Measurements from ENCODE around the gene AMACR. TPM values are rescaled to one million over a fixed set of nuclear protein-coding genes. Genes with fewer than 3 reads are reported as not detected.

The AMACR gene
- total and polyA plus RNA-seq, 10 of the 15 experiments (the other 5 are each of a cell fraction or from before 2014, with no cell fraction given) = 2.6 to 20.4 (median 10.4) TPM

- H3K4me3 ChIP-seq = no peak overlapping the region
- CTCF ChIA-PET = interaction anchor here (1.4 to 2.6 kb wide), 2 partner anchors 19 to 20 kb away, joined by 5 to 6 read pairs; no protein-coding TSS in a partner anchor
- no peak overlapping the region for H3K4me2 ChIP-seq (ENCODE audit: control insufficient read depth, insufficient read depth)
- H4K20me1 ChIP-seq (ENCODE audit: control insufficient read depth, insufficient read depth) = no peaks in the 10 kb centered on the region
- POLR2A ChIA-PET = interaction anchor here (0.6 kb wide), 1 partner anchor 19 kb away, joined by 6 read pairs; no protein-coding TSS in a partner anchor
- H3K27me3 ChIP-seq (replicated peaks in 1 of 2; ENCODE audit: control insufficient read depth in 2 of 2, insufficient read depth in 2 of 2, low read length in 1 of 2) = no peaks in the 10 kb centered on the region
- SMC1A ChIA-PET (ENCODE audit: uncharacterized antibody, unreplicated experiment) = no interaction called here
- DNase-seq (ENCODE audit: low read depth, low spot score) (no peak), ATAC-seq (no peak), FAIRE-seq (no peak)
- RAD21 ChIA-PET (ENCODE audit: unreplicated experiment) = no interaction called here
- in situ Hi-C loops (cut with MboI) = loop anchor here (25.0 kb wide), 1 partner anchor 896 kb away; the partner anchor contains the start of genes BRIX1 and RAD1
- H3K9ac ChIP-seq (ENCODE audit: control insufficient read depth, insufficient read depth, low read length) = no peak overlapping the region
- WGBS (ENCODE audit: insufficient coverage, insufficient replicate concordance, low lambda C conversion rate, missing lambda C conversion rate) = 78% methylated on average over 5 of the region's 5 CpGs
- no peaks in the 10 kb centered on the region for H3K9me3 ChIP-seq (replicated peaks; ENCODE audit: control insufficient read depth, insufficient read depth, low read length)
- H3K36me3 ChIP-seq (ENCODE audit: control insufficient read depth in 2 of 2, insufficient read depth in 2 of 2, low read length in 1 of 2) = no peaks in the 10 kb centered on the region
- H2AFZ ChIP-seq (ENCODE audit: control insufficient read depth, low read depth, low read length) = no peak overlapping the region
- no TSS peak for BruUV-seq (replicated peaks)
- intact Hi-C loops (cut with micrococcal nuclease; ENCODE audit: unreplicated experiment) = no loop called here
- no peaks in the 10 kb centered on the region for H3K4me1 ChIP-seq (ENCODE audit: control insufficient read depth, insufficient read depth, low read length)
- no peaks in the 10 kb centered on the region for H3K79me2 ChIP-seq (ENCODE audit: control insufficient read depth, insufficient read depth, low read length)
- H3K27ac ChIP-seq (ENCODE audit: control insufficient read depth, insufficient read depth) = no peak overlapping the region
- TF ChIP-seq SMAD1 (IDR thresholded peaks at IDR 0.05; ENCODE audit: low read depth, partially characterized antibody) = no peak
- no peak for TF ChIP-seq SMARCA5 (IDR thresholded peaks at IDR 0.05)
- no peak for TF ChIP-seq MEF2B (IDR thresholded peaks at IDR 0.05; ENCODE audit: partially characterized antibody, poor library complexity, severe bottlenecking)
- no peak for TF ChIP-seq EGR1 (IDR thresholded peaks at IDR 0.05; ENCODE audit: borderline replicate concordance in 1 of 2, low read depth in 2 of 2, low read length in 2 of 2)
- TF ChIP-seq EED (IDR thresholded peaks at IDR 0.05; ENCODE audit: low read depth) = no peak
- no peak for TF ChIP-seq E2F8 (IDR thresholded peaks at IDR 0.05; ENCODE audit: low read depth, partially characterized antibody)
- no peak for TF ChIP-seq PBX3 (IDR thresholded peaks at IDR 0.05; ENCODE audit: insufficient replicate concordance, low read depth, low read length)
- TF ChIP-seq BCLAF1 (IDR thresholded peaks at IDR 0.05) = no peak
- TF ChIP-seq POLR2A (IDR thresholded peaks at IDR 0.05; ENCODE audit: low read depth, low read length) = no peak
- no peak for TF ChIP-seq ZBTB33 (IDR thresholded peaks at IDR 0.05)
- TF ChIP-seq IRF3 (IDR thresholded peaks at IDR 0.05) = no peak
- TF ChIP-seq ZZZ3 (IDR thresholded peaks at IDR 0.05; ENCODE audit: control insufficient read depth, insufficient read length, low read depth) = no peak
- no peak for TF ChIP-seq SUZ12 (IDR thresholded peaks at IDR 0.05; ENCODE audit: unreplicated experiment)
Observed at GRCh38 chr5:34016222-34016621, 8.4 kb upstream of the AMACR start.

All from GM12878 (cell line).